Breast epithelium (tissue), 4 donors: Measurements from ENCODE around the gene DLX2. TPM values are rescaled to one million over a fixed set of nuclear protein-coding genes. Genes with fewer than 3 reads are reported as not detected.

Experiments
- DNase-seq, 2 donors: peaks; one replicate each; pipeline ENCODE4 v3.0.0-alpha.2; 2019; ENCODE audit warnings: low spot score in 2 of 2
- H3K27ac ChIP-seq, 2 donors: fragments of 200-600 bp; sonication (generic) in 1 of 2; one replicate each; pipeline ENCODE4 v1.5.1; 2016 to 2019; ENCODE audit warnings: mild to moderate bottlenecking in 1 of 2
- H3K27me3 ChIP-seq, 2 donors: fragments of 200-600 bp; sonication (generic) in 1 of 2; one replicate each; pipeline versions ENCODE4 v1.5.1 to v1.6.0; 2017 to 2019; ENCODE audit warnings: control low read depth in 1 of 2, mild to moderate bottlenecking in 1 of 2
- H3K36me3 ChIP-seq: fragments of 200-600 bp; one replicate; pipeline ENCODE4 v1.5.1; 2019
- H3K4me1 ChIP-seq, 2 donors: fragments of 200-600 bp; sonication (generic); one replicate each; pipeline ENCODE4 v1.5.1; 2016 to 2019; ENCODE audit warnings: control low read depth in 1 of 2
- H3K4me3 ChIP-seq, 3 donors: fragments of 200-600 bp; sonication (generic); 1 replicate in 2 of 3; 2 replicates in 1 of 3; pipeline ENCODE4 v1.5.1; 2016 to 2019; ENCODE audit warnings: mild to moderate bottlenecking in 3 of 3, moderate library complexity in 2 of 3
- H3K9me3 ChIP-seq, 2 donors: fragments of 200-600 bp; sonication (generic) in 1 of 2; one replicate each; pipeline ENCODE4 v1.5.1; 2016 to 2019; ENCODE audit warnings: control low read depth in 1 of 2
- POLR2A ChIP-seq: fragments of 450-650 bp; IDR thresholded peaks from one replicate; pipeline ENCODE4 v1.6.1; 2016; ENCODE audit warnings: antibody characterized with exemption, mild to moderate bottlenecking, moderate library complexity
- POLR2AphosphoS5 ChIP-seq, 3 donors: sonication (generic); formaldehyde crosslinking; IDR thresholded peaks; one replicate each; pipeline ENCODE4 v1.6.1; 2017; ENCODE audit warnings: antibody characterized with exemption in 3 of 3
- intact Hi-C: fragments of 100-400 bp; cut with DNase I; formaldehyde crosslinking; loops from one replicate; pipeline ENCODE4 v1.15.1; 2023; ENCODE audit warnings: low total_unique reads
- total RNA-seq, 3 donors: library from RNA; depleted of rRNA; stranded (reverse); fragments of >200 nt; gene quantifications; one replicate each; pipeline ENCODE4 v1.1.0, GENCODE V29; 2016
- TF ChIP-seq, protein P1 (sequence below), 3 donors: fragments of 450-650 bp; IDR thresholded peaks; one replicate each; pipeline ENCODE4 v1.5.1; 2016 to 2017; ENCODE audit warnings: antibody characterized with exemption in 3 of 3, mild to moderate bottlenecking in 3 of 3, moderate library complexity in 3 of 3

DLX2 gene
- total RNA-seq, 3 donors from 2014 or later = 0.44 TPM; not detected in 2

DNA sequence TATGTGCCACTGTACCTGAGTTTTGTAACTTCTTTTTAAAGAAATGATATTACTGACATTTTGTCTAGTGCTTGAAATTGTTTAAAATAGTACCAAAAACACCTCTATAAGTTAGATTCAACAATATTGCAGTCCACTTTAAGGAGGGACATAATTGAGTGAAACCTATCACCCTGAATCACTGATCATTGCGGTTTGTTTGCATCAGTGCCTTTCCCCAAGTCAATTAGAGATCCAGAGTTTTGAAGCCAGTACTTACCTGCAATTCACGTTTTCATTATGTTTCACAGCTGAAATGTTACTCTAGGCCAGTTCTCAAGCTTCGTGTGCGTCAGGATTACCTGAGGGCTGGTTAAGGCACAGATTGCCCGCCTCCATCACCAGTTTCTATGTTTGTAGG, 44.0 kb downstream of the DLX2 start:
- Histone ChIP-seq H3K27me3 (no peaks in the 10 kb centered on the region), H3K36me3 (no peaks in the 10 kb centered on the region), H3K4me1 (no peaks in the 10 kb centered on the region), H3K9me3 (no peaks in the 10 kb centered on the region), H3K27ac (no peak overlapping the region), H3K4me3 (no peak overlapping the region)
- TF ChIP-seq POLR2AphosphoS5 (IDR thresholded peaks at IDR 0.05) (no peak), POLR2A (no peak)
- TF ChIP-seq, protein P1, sequence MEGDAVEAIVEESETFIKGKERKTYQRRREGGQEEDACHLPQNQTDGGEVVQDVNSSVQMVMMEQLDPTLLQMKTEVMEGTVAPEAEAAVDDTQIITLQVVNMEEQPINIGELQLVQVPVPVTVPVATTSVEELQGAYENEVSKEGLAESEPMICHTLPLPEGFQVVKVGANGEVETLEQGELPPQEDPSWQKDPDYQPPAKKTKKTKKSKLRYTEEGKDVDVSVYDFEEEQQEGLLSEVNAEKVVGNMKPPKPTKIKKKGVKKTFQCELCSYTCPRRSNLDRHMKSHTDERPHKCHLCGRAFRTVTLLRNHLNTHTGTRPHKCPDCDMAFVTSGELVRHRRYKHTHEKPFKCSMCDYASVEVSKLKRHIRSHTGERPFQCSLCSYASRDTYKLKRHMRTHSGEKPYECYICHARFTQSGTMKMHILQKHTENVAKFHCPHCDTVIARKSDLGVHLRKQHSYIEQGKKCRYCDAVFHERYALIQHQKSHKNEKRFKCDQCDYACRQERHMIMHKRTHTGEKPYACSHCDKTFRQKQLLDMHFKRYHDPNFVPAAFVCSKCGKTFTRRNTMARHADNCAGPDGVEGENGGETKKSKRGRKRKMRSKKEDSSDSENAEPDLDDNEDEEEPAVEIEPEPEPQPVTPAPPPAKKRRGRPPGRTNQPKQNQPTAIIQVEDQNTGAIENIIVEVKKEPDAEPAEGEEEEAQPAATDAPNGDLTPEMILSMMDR (IDR thresholded peaks at IDR 0.05) = no peak
- intact Hi-C loops = no loop called here
- DNase-seq = no peak

DNA sequence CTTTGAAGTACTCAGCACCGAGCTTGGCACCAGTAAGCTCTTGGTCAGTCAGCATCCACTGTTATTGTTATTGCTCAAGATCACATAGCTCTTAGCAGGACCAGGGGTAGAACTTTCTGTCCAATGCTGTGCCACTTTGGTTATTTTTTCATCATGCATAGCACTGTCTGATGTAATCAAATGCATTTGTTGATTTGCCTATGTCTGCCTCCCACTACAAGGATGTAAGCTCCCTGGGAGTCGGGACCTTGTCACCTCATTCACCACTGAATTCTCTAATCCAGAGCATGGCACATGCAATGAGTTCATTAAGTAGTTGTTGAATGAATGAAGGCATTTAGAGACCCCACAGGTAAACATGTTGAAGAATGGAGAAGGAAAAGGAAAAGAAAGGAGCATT, 46.4 kb downstream of the DLX2 start:
- no peak overlapping the region for H3K4me3 ChIP-seq
- H3K4me1 ChIP-seq = no peaks in the 10 kb centered on the region
- DNase-seq = no peak
- intact Hi-C loops = no loop called here
- no peak overlapping the region for H3K27ac ChIP-seq
- no peak for TF ChIP-seq POLR2A
- TF ChIP-seq POLR2AphosphoS5 (IDR thresholded peaks at IDR 0.05) = no peak
- TF ChIP-seq, protein P1 (IDR thresholded peaks at IDR 0.05) = no peak
- H3K27me3 ChIP-seq = no peaks in the 10 kb centered on the region
- no peaks in the 10 kb centered on the region for H3K36me3 ChIP-seq
- H3K9me3 ChIP-seq = no peaks in the 10 kb centered on the region

DNA sequence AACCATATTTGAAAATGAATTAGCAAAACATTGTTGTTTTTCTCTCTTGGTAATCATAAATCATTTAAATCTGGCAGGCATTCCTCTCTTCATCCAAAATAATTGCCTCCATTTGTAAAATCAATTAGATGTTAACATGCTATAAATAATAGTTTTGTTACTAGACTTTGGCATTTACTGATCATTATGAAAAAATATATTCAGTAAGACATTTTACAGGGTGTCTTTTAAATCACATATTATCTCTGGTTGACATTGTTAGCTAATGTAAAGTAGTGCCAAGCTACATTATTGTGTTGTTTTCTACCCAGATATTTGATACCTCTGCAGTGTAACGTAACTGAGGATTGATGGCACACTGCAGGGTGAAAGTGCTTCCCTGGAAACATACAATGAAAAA, 49.2 kb downstream of the DLX2 start:
- intact Hi-C loops = no loop called here
- DNase-seq = no peak
- no peaks in the 10 kb centered on the region for H3K9me3 ChIP-seq
- TF ChIP-seq POLR2A (no peak), POLR2AphosphoS5 (IDR thresholded peaks at IDR 0.05) (no peak)
- TF ChIP-seq, protein P1 (IDR thresholded peaks at IDR 0.05) = no peak
- no peak overlapping the region for H3K27ac ChIP-seq
- H3K4me1 ChIP-seq = no peaks in the 10 kb centered on the region
- H3K36me3 ChIP-seq = no peaks in the 10 kb centered on the region
- H3K27me3 ChIP-seq = no peaks in the 10 kb centered on the region
- no peak overlapping the region for H3K4me3 ChIP-seq

DNA sequence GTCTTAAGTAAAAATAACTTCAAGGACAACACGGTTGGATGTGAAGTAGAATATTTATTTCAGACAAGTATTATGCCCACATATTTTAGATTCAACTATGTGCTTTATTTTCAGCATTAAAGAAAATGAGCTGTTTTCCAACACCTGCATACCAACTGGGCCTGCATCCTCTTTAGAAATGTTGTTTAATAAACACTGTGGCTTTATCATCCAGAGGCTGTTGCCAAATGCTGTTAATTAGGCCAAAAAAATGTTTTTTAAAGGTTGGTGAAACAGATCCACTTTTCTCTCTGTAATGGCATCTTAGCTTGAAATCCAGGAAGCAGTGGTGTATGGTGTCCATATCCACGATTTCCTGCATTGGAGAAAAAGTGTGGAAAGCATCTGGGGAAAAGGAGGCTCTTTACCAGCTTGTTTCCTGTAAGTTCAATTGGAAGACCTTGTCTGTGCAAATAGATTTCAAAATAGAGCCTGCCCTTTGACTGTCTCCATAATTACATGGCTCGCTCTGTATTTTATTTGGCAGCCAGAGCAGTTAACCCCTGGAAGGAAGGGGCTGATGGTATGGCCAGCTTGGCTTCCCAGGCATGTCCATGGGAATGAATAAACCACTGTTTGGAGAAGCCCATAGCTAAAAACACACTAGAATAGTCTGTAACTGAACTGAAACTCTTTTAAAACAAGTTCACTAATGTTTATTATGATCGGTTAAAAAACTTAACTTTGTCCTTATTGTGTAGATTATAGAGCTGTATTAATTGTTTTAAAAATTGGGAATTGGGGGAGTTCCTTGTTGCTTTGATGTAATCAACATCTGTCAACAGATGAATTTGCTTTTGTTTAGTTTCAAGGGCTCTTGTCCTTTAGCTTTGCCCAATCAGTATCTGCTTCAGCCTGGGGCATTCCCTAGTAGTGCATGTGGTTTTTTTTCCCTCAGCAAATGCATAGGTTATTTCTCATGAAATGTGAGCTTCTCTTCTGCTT, 50.4 kb downstream of the DLX2 start:
- Histone ChIP-seq H3K4me3 (no peak overlapping the region), H3K36me3 (no peaks in the 10 kb centered on the region), H3K27ac (no peak overlapping the region), H3K9me3 (no peaks in the 10 kb centered on the region), H3K27me3 (no peaks in the 10 kb centered on the region), H3K4me1 (no peaks in the 10 kb centered on the region)
- DNase-seq = no peak
- TF ChIP-seq, protein P1 (IDR thresholded peaks at IDR 0.05) = no peak
- no peak for TF ChIP-seq POLR2AphosphoS5 (IDR thresholded peaks at IDR 0.05)
- TF ChIP-seq POLR2A = no peak
- intact Hi-C loops = no loop called here

DNA sequence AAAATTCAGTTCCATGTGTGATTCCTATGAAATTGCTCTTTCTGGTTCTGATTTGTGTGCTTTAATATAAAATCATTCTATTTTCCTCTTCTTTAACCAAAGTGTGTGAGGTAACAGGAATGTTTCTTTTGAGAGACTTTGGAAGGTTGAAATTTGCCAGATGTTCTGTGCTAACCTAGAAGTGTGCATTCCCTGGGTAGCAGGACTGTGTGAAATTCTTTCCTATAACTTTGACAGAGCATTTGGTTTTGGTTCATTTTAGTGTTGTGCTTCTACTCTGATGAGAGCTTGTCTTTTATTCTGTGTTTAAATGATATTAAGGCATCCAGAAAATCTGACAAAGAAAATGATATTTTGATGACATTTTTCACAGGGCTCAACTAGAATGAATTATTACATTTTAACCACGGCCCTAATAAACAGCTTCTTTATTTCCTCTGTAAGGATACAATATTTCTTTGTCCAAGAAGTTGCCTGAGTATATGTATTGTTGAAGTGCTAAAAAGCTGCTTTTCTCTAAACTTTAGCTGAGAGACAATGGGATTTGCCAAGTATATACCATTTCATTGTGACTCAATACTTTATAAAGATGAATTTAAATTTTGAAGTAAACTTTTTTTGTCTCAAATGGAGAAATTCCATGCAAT, 52.1 kb downstream of the DLX2 start:
- intact Hi-C loops = no loop called here
- no peaks in the 10 kb centered on the region for H3K27me3 ChIP-seq
- no peak overlapping the region for H3K27ac ChIP-seq

More for the DNA sequence above, 52.1 kb downstream of the DLX2 start:
- DNase-seq = no peak
- Histone ChIP-seq H3K4me3 (no peak overlapping the region), H3K36me3 (no peaks in the 10 kb centered on the region), H3K4me1 (no peaks in the 10 kb centered on the region), H3K9me3 (no peaks in the 10 kb centered on the region)
- TF ChIP-seq POLR2AphosphoS5 (IDR thresholded peaks at IDR 0.05) = no peak
- TF ChIP-seq POLR2A = no peak
- TF ChIP-seq, protein P1 (IDR thresholded peaks at IDR 0.05) = no peak
